GM23248 (cell line): ENCODE results near the gene JMJD7. TPM values are rescaled to one million over a fixed set of nuclear protein-coding genes. Genes with fewer than 3 reads are reported as not detected.

Source experiments
- DNase-seq: peaks from one replicate; pipeline ENCODE4 v3.0.0-alpha.2; 2015
- H2AFZ ChIP-seq: fragments of 200-600 bp; sonication (generic); 2 replicates; pipeline ENCODE4 v1.6.1; 2016; ENCODE audit warnings: antibody characterized with exemption
- H3F3A ChIP-seq: fragments of 200-600 bp; sonication (generic); 2 replicates; pipeline ENCODE4 v1.6.1; 2016; ENCODE audit warnings: mild to moderate bottlenecking, antibody characterized with exemption, mixed run types; ENCODE audit not compliant: insufficient read depth
- H3K27ac ChIP-seq: fragments of 200-600 bp; sonication (generic); 2 replicates; pipeline ENCODE4 v1.5.1; 2016; ENCODE audit warnings: mild to moderate bottlenecking
- H3K27me3 ChIP-seq: fragments of 200-600 bp; sonication (generic); replicated peaks from 2 replicates; pipeline ENCODE4 v1.6.1; 2016; ENCODE audit warnings: mild to moderate bottlenecking; ENCODE audit not compliant: insufficient read depth
- H3K36me3 ChIP-seq: fragments of 200-600 bp; sonication (generic); 2 replicates; pipeline ENCODE4 v1.6.1; 2016; ENCODE audit warnings: low read depth, mild to moderate bottlenecking
- H3K4me1 ChIP-seq: fragments of 200-600 bp; sonication (generic); 2 replicates; pipeline ENCODE4 v1.6.1; 2016; ENCODE audit warnings: mild to moderate bottlenecking; ENCODE audit not compliant: insufficient read depth
- H3K4me2 ChIP-seq: fragments of 200-600 bp; sonication (generic); one replicate; pipeline ENCODE4 v1.6.1; 2016; ENCODE audit warnings: mild to moderate bottlenecking; ENCODE audit not compliant: unreplicated experiment
- H3K4me3 ChIP-seq: fragments of 200-600 bp; sonication (generic); 2 replicates; pipeline ENCODE4 v1.5.1; 2016; ENCODE audit warnings: mild to moderate bottlenecking
- H3K79me2 ChIP-seq: fragments of 200-600 bp; sonication (generic); 2 replicates; pipeline ENCODE4 v1.6.1; 2016; ENCODE audit warnings: mild to moderate bottlenecking; ENCODE audit not compliant: insufficient read depth
- H3K9ac ChIP-seq: fragments of 200-600 bp; sonication (generic); 2 replicates; pipeline ENCODE4 v1.6.1; 2016; ENCODE audit warnings: mild to moderate bottlenecking
- H3K9me2 ChIP-seq: fragments of 200-600 bp; sonication (generic); 2 replicates; pipeline ENCODE4 v1.6.1; 2016; ENCODE audit warnings: mixed run types, mild to moderate bottlenecking, moderate library complexity; ENCODE audit not compliant: insufficient read depth
- H3K9me3 ChIP-seq: fragments of 200-600 bp; sonication (generic); one replicate; pipeline ENCODE4 v1.6.1; 2017; ENCODE audit warnings: low read depth
- H4K20me1 ChIP-seq: fragments of 200-600 bp; sonication (generic); 2 replicates; pipeline ENCODE4 v1.6.0; 2016; ENCODE audit not compliant: insufficient read depth
- EZH2 ChIP-seq: fragments of 200-600 bp; sonication (generic); IDR thresholded peaks from 2 replicates; pipeline ENCODE4 v1.6.1; 2018; ENCODE audit warnings: antibody characterized with exemption, mild to moderate bottlenecking; ENCODE audit not compliant: insufficient read depth, poor library complexity, severe bottlenecking
- EZH2phosphoT487 ChIP-seq: fragments of 200-600 bp; sonication (generic); IDR thresholded peaks from 2 replicates; pipeline ENCODE4 v1.6.1; 2018; ENCODE audit warnings: antibody characterized with exemption, moderate library complexity, mild to moderate bottlenecking, low read depth; ENCODE audit not compliant: insufficient read depth
- WGBS, 2 experiments: methylation state at CpG; one replicate each; pipeline ENCODE4 v1.1.6; 2015 to 2017; ENCODE audit warnings: low lambda C conversion rate in 2 of 2, low coverage in 1 of 2; ENCODE audit errors: missing lambda C conversion rate in 2 of 2; 5-methylcytosine and 5-hydroxymethylcytosine counted together
- in situ Hi-C: fragments of 300-500 bp; cut with MboI; formaldehyde crosslinking; loops from 2 replicates; pipeline ENCODE4 v1.15.0; 2020
- polyA plus RNA-seq: library from polyadenylated mRNA; unstranded; fragments of >200 nt; fragmentation: Nextera tagmentation; extraction: Ambion mirVana; gene quantifications from 2 replicates; pipeline ENCODE4 v1.2.1, GENCODE V29; 2016
- total RNA-seq: library from RNA; depleted of rRNA; stranded (reverse); fragments of >200 nt; shearing (Covaris generic); gene quantifications from 2 replicates; pipeline ENCODE4 v1.2.3, GENCODE V29; 2014

The JMJD7 gene
- total and polyA plus RNA-seq, 2 experiments from 2014 or later = 3.5 to 11.7 TPM

- TF ChIP-seq EZH2phosphoT487 = no peak
- no peak for TF ChIP-seq EZH2
- Histone ChIP-seq H3K9ac (no peak overlapping the region), H2AFZ (no peak overlapping the region), H3K9me2 (no peaks in the 10 kb centered on the region), H3F3A (no peaks in the 10 kb centered on the region), H3K4me2 (no peak overlapping the region), H3K9me3 (no peaks in the 10 kb centered on the region), H3K79me2 (no peaks in the 10 kb centered on the region), H3K4me3 (no peak overlapping the region), H3K27ac (no peak overlapping the region), H3K4me1 (no peaks in the 10 kb centered on the region), H3K27me3 (no peaks in the 10 kb centered on the region), H4K20me1 (no peaks in the 10 kb centered on the region), H3K36me3 (no peaks in the 10 kb centered on the region; the same call in 1 of the 2 replicates)
- no peak for DNase-seq
- in situ Hi-C loops = no loop called here
- 96% methylated on average over 8 to 9 of the region's 9 CpGs for WGBS, 2 experiments
Observed at GRCh38 chr15:41816788-41817187, 11.1 kb upstream of the JMJD7 start.

GRCh38 chr15:41817327-41817726 lies 10.6 kb upstream of the JMJD7 start:
- Histone ChIP-seq H3F3A (no peaks in the 10 kb centered on the region), H3K4me1 (no peaks in the 10 kb centered on the region), H3K9ac (no peak overlapping the region), H3K4me2 (no peak overlapping the region), H3K4me3 (no peak overlapping the region), H2AFZ (no peak overlapping the region), H3K27me3 (no peaks in the 10 kb centered on the region), H3K27ac (no peak overlapping the region), H4K20me1 (no peaks in the 10 kb centered on the region), H3K36me3 (no peaks in the 10 kb centered on the region; the same call in 1 of the 2 replicates), H3K9me2 (no peaks in the 10 kb centered on the region), H3K79me2 (no peaks in the 10 kb centered on the region), H3K9me3 (no peaks in the 10 kb centered on the region)
- in situ Hi-C loops = no loop called here
- no peak for DNase-seq
- no peak for TF ChIP-seq EZH2phosphoT487
- no peak for TF ChIP-seq EZH2
- WGBS, 2 experiments = 97 to 99% methylated on average over 14 of the region's 14 CpGs

- Histone ChIP-seq H2AFZ (no peak overlapping the region), H3K9ac (no peak overlapping the region), H4K20me1 (no peaks in the 10 kb centered on the region), H3K4me1 (no peaks in the 10 kb centered on the region), H3K27ac (no peak overlapping the region), H3K4me3 (no peak overlapping the region), H3K4me2 (no peak overlapping the region), H3K27me3 (no peaks in the 10 kb centered on the region), H3K9me2 (no peaks in the 10 kb centered on the region), H3K36me3 (no peaks in the 10 kb centered on the region; the same call in 1 of the 2 replicates), H3K9me3 (no peaks in the 10 kb centered on the region), H3K79me2 (no peaks in the 10 kb centered on the region), H3F3A (no peaks in the 10 kb centered on the region)
- in situ Hi-C loops = no loop called here
- 92 to 95% methylated on average over 6 of the region's 6 CpGs for WGBS, 2 experiments
- no peak for DNase-seq
- TF ChIP-seq EZH2phosphoT487 = no peak
- no peak for TF ChIP-seq EZH2
Observed at GRCh38 chr15:41817781-41818180, 10.1 kb upstream of the JMJD7 start.

GRCh38 chr15:41819455-41820050 lies 8.3 kb upstream of the JMJD7 start:
- in situ Hi-C loops = loop anchor here (5.0 kb wide), 1 partner anchor 47 kb away; the partner anchor contains the start of gene MAPKBP1
- H3K9me3 ChIP-seq = no peaks in the 10 kb centered on the region
- H3F3A ChIP-seq = no peaks in the 10 kb centered on the region
- no peaks in the 10 kb centered on the region; the same call in 1 of the 2 replicates for H3K36me3 ChIP-seq
- no peaks in the 10 kb centered on the region for H3K79me2 ChIP-seq
- H2AFZ ChIP-seq = no peak overlapping the region
- 93 to 96% methylated on average over 8 of the region's 9 CpGs for WGBS, 2 experiments
- TF ChIP-seq EZH2 (no peak), EZH2phosphoT487 (no peak)
- H3K9ac ChIP-seq = no peak overlapping the region
- no peak overlapping the region for H3K4me3 ChIP-seq
- no peak overlapping the region for H3K4me2 ChIP-seq
- no peak overlapping the region for H3K27ac ChIP-seq
- no peak for DNase-seq
- H3K4me1 ChIP-seq = no peaks in the 10 kb centered on the region
- no peaks in the 10 kb centered on the region for H4K20me1 ChIP-seq
- no peaks in the 10 kb centered on the region for H3K9me2 ChIP-seq
- no peaks in the 10 kb centered on the region for H3K27me3 ChIP-seq
